ENCODE data around the gene PLCXD3.

PLCXD3 gene

DNA sequence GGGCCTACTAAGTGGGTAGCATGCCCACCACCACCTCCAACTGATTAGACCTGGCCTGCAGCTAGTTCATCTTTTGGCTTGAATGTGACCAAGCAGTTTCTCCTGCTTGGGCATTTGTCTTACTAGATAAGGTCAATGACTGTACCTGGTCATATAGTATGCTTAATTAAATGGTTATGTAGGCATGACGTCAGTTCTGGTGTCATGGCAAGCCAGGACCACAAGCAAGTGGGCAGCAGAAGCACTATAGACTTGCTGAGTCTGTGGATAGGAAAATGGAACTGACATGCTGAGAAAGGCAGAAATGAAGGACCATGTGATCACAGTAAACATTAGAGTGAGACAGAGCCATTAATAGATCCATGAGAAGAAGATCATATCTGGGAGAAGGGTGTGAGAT lies 241.5 kb downstream of the PLCXD3 start:
- no peak for DNase-seq (ENCODE audit: low spot score)
- H3K27ac ChIP-seq, result no peak overlapping the region
- TF ChIP-seq, protein P1, sequence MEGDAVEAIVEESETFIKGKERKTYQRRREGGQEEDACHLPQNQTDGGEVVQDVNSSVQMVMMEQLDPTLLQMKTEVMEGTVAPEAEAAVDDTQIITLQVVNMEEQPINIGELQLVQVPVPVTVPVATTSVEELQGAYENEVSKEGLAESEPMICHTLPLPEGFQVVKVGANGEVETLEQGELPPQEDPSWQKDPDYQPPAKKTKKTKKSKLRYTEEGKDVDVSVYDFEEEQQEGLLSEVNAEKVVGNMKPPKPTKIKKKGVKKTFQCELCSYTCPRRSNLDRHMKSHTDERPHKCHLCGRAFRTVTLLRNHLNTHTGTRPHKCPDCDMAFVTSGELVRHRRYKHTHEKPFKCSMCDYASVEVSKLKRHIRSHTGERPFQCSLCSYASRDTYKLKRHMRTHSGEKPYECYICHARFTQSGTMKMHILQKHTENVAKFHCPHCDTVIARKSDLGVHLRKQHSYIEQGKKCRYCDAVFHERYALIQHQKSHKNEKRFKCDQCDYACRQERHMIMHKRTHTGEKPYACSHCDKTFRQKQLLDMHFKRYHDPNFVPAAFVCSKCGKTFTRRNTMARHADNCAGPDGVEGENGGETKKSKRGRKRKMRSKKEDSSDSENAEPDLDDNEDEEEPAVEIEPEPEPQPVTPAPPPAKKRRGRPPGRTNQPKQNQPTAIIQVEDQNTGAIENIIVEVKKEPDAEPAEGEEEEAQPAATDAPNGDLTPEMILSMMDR (IDR thresholded peaks at IDR 0.05), result no peak
- H3K4me3 ChIP-seq, result no peak overlapping the region

DNA sequence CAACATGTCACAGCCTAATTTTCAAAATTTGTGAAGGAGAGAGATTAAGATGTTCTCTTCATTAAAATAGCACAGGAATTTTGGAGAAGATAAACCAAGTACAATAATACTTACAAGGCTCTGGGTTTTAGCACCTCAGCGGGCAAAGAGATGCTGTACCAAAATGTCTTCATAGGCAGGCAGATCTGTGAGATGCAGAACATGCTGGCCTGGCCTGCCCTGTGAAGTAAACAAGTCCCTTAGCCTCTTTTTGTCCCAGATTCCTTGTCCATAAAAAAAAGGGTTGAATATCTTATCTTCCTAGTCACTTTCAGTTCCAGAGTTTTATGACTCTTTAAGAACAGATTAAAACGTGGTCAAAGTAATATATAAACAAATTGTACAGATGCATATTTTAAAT lies 244.0 kb downstream of the PLCXD3 start:
- no peak overlapping the region for H3K4me3 ChIP-seq
- TF ChIP-seq, protein P1 (IDR thresholded peaks at IDR 0.05), result no peak
- H3K27ac ChIP-seq, result no peak overlapping the region
- DNase-seq (ENCODE audit: low spot score), result no peak

DNA sequence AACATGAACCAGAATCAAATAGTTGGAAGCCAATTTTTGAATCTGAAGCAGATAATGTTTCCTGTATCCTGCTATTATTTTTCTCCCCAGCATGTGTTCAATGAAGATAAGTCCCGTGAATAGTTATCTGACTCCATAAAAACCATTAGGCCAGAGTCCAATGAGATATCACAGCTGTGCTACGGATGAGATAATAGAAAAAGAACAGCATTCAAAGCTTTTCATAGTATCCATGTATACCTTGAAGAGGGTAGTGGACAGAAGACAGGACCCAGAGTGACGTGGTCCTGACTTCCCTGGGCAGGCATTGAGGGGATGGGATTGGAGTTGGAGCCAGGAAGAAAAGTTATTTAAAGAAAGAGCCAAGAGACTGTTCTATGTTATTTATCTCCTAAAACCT lies 246.4 kb downstream of the PLCXD3 start:
- H3K27ac ChIP-seq, result peak overlapping the region in 1 of 2 donors; percentile 5
- TF ChIP-seq, protein P1 (IDR thresholded peaks at IDR 0.05), result no peak
- H3K4me3 ChIP-seq, result no peak overlapping the region
- no peak for DNase-seq (ENCODE audit: low spot score)

DNA sequence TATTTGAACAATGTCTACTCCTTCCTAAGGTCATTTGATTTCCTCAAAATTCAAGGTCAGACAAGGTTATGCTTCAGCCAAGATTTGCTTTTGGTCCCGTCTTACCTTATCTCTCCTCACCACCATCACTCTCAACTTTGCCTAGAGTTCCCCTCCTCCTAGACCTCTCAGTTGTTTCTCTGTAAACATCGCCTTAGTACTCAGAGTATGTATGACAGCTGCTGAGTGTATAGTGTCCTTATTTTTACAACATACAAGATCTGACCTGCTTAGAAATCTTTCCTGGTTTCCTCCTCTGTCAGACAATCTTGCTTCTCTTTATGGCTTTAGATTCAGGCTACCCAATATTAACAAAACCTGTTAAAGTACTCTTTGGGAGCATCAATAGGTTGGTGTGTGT lies 247.1 kb downstream of the PLCXD3 start:
- TF ChIP-seq, protein P1 (IDR thresholded peaks at IDR 0.05), result no peak
- DNase-seq (ENCODE audit: low spot score), result no peak
- Histone ChIP-seq H3K4me3 (no peak overlapping the region), H3K27ac (peak overlapping the region in 1 of 2 donors; percentile 5)

Data from coronary artery (tissue), 2 donors.